WTC11 (cell line): ENCODE results near the gene CTIF. TPM values are rescaled to one million over a fixed set of nuclear protein-coding genes. Genes with fewer than 3 reads are reported as not detected.

Source experiments
- ATAC-seq: fragments of 200-7000 bp; cut with Tn5 transposase; 2 replicates; pipeline ENCODE4 v1.10.0; 2021; ENCODE audit warnings: mild to moderate bottlenecking, moderate library complexity
- CTCF ChIA-PET: fragments of 300-600 bp; sonication (Branson Sonifier 250); formaldehyde crosslinking; loops from one replicate; lab custom pipeline; 2021; ENCODE audit warnings: antibody characterized with exemption; lab: Charles Lee
- POLR2A ChIA-PET: fragments of 350-600 bp; sonication (Branson Sonifier 250); formaldehyde crosslinking; loops from one replicate; lab custom pipeline; 2021; ENCODE audit warnings: antibody characterized with exemption; lab: Charles Lee
- DNase-seq: peaks from one replicate; pipeline ENCODE4 v3.0.0; 2021; ENCODE audit warnings: low spot score
- H3K27ac Mint-ChIP-seq: 2 replicates; pipeline ENCODE4 v1.8.0; 2021; ENCODE audit warnings: mixed read lengths
- H3K27me3 Mint-ChIP-seq: 2 replicates; pipeline ENCODE4 v1.8.0; 2021; ENCODE audit warnings: low read depth, mild to moderate bottlenecking, moderate library complexity, mixed read lengths
- H3K36me3 Mint-ChIP-seq: 2 replicates; pipeline ENCODE4 v1.8.0; 2021; ENCODE audit warnings: mixed read lengths
- H3K4me1 Mint-ChIP-seq: 2 replicates; pipeline ENCODE4 v1.8.0; 2022; ENCODE audit warnings: mixed read lengths
- H3K4me3 Mint-ChIP-seq: 2 replicates; pipeline ENCODE4 v1.8.0; 2021; ENCODE audit warnings: mild to moderate bottlenecking, moderate library complexity, mixed read lengths
- H3K9me3 Mint-ChIP-seq: 2 replicates; pipeline ENCODE4 v1.8.0; 2021; ENCODE audit warnings: mixed read lengths
- ATF2 ChIP-seq: sonication (generic); formaldehyde crosslinking; IDR thresholded peaks from 2 replicates; pipeline ENCODE4 v1.8.1; 2022; ENCODE audit warnings: low read depth, missing genetic modification reagents, borderline replicate concordance
- ATF3 ChIP-seq: sonication (generic); formaldehyde crosslinking; conservative IDR thresholded peaks from 2 replicates; pipeline ENCODE4 v1.8.1; 2022; ENCODE audit warnings: mild to moderate bottlenecking, missing genetic modification reagents
- CDX4 ChIP-seq: fragments of 250-450 bp; sonication (Bioruptor Pico); IDR thresholded peaks from 2 replicates; pipeline ENCODE4 v1.9.0; 2021; ENCODE audit warnings: moderate library complexity, mild to moderate bottlenecking, inconsistent platforms, borderline replicate concordance
- CREB1 ChIP-seq: sonication (generic); formaldehyde crosslinking; IDR thresholded peaks from 2 replicates; pipeline ENCODE4 v1.8.0; 2023; ENCODE audit warnings: mild to moderate bottlenecking, missing genetic modification reagents
- E2F5 ChIP-seq: sonication (generic); formaldehyde crosslinking; IDR thresholded peaks from 2 replicates; pipeline ENCODE4 v1.8.1; 2022; ENCODE audit warnings: mild to moderate bottlenecking, moderate library complexity, missing genetic modification reagents
- ETV6 ChIP-seq: sonication (generic); formaldehyde crosslinking; IDR thresholded peaks from 2 replicates; pipeline ENCODE4 v1.8.1; 2022; ENCODE audit warnings: mild to moderate bottlenecking, missing genetic modification reagents
- FOXJ3 ChIP-seq: sonication (generic); formaldehyde crosslinking; IDR thresholded peaks from 2 replicates; pipeline ENCODE4 v1.9.0; 2021; ENCODE audit warnings: missing genetic modification reagents, mild to moderate bottlenecking, borderline replicate concordance
- IRF2 ChIP-seq: sonication (generic); formaldehyde crosslinking; IDR thresholded peaks from 2 replicates; pipeline ENCODE4 v1.8.0; 2022; ENCODE audit warnings: low read depth, missing genetic modification reagents, borderline replicate concordance
- NFATC4 ChIP-seq: fragments of 250-450 bp; sonication (Bioruptor Pico); IDR thresholded peaks from 2 replicates; pipeline ENCODE4 v1.9.0; 2021; ENCODE audit warnings: mild to moderate bottlenecking
- OVOL2 ChIP-seq: fragments of 250-450 bp; sonication (Bioruptor Pico); IDR thresholded peaks from 2 replicates; pipeline ENCODE4 v1.9.0; 2021; ENCODE audit warnings: mild to moderate bottlenecking, borderline replicate concordance
- RORB ChIP-seq: fragments of 250-450 bp; sonication (Bioruptor Pico); IDR thresholded peaks from 2 replicates; pipeline ENCODE4 v1.9.0; 2021; ENCODE audit warnings: mild to moderate bottlenecking
- SMAD4 ChIP-seq: sonication (generic); formaldehyde crosslinking; IDR thresholded peaks from 2 replicates; pipeline ENCODE4 v1.8.0; 2022; ENCODE audit warnings: mild to moderate bottlenecking, missing genetic modification reagents
- SP1 ChIP-seq: sonication (generic); formaldehyde crosslinking; conservative IDR thresholded peaks from 2 replicates; pipeline ENCODE4 v1.8.1; 2022; ENCODE audit warnings: missing genetic modification reagents
- ZNF219 ChIP-seq: sonication (generic); formaldehyde crosslinking; IDR thresholded peaks from 2 replicates; pipeline ENCODE4 v1.8.0; 2023; ENCODE audit warnings: missing genetic modification reagents, mild to moderate bottlenecking, borderline replicate concordance
- ZNF263 ChIP-seq: sonication (generic); formaldehyde crosslinking; IDR thresholded peaks from 2 replicates; pipeline ENCODE4 v1.8.1; 2022; ENCODE audit warnings: low read depth, mild to moderate bottlenecking, moderate library complexity, missing genetic modification reagents
- ZNF396 ChIP-seq: fragments of 250-450 bp; sonication (Bioruptor Pico); IDR thresholded peaks from 2 replicates; pipeline ENCODE4 v1.8.0; 2021; ENCODE audit warnings: mild to moderate bottlenecking, moderate library complexity, borderline replicate concordance
- ZNF532 ChIP-seq: fragments of 250-450 bp; sonication (Bioruptor Pico); IDR thresholded peaks from 2 replicates; pipeline ENCODE4 v1.9.0; 2021; ENCODE audit warnings: mild to moderate bottlenecking, borderline replicate concordance
- total RNA-seq: library from RNA; stranded (reverse); gene quantifications from 3 replicates; pipeline ENCODE4 v1.2.3, GENCODE V29; 2021
- TF ChIP-seq, protein P1 (sequence below): fragments of 250-450 bp; sonication (Bioruptor Pico); IDR thresholded peaks from 2 replicates; pipeline ENCODE4 v1.8.0; 2021; ENCODE audit warnings: mild to moderate bottlenecking
- TF ChIP-seq, protein P2 (sequence below): fragments of 250-450 bp; sonication (Bioruptor Pico); conservative IDR thresholded peaks from 2 replicates; pipeline ENCODE4 v1.9.0; 2021; ENCODE audit warnings: mild to moderate bottlenecking
- TF ChIP-seq, protein P3 (sequence below): sonication (generic); formaldehyde crosslinking; IDR thresholded peaks from 2 replicates; pipeline ENCODE4 v1.8.1; 2023; ENCODE audit warnings: mild to moderate bottlenecking, missing genetic modification reagents

CTIF gene
- total RNA-seq, 1 experiment from 2014 or later = 28.5 TPM

DNA sequence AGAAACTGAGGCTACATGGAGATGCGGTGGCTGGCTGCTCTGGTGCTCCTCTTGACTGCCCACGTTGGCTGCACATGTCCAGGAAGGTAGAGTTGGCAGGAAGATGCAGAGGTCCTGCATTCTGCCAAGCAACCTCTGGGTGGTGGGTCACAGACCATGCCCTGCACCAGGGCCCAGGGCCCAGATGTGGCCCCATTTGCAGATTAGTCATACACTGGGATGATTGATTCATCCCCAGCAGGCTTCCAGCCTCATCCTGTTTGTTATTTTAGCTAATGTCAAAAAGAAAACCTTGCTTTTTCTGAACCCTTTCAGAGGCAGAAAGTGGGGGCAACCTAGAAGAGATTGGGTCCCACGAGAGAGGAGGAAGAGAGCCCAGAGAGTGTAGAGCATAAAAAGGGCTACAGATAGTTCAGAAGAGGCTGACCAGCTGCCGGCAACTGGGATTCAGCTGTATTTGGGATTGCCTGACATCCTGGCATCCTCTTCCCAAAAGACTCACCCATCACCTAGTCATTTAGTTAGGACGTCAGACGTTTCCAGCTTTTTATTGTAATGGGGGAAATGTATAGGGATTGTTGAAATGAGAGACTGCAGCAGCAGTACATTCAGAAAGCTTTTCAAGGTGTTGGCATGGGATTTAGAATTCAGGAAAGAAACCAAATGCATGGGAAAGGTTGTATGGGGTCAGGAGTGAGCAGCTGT, 101.9 kb downstream of the CTIF start (continued):
- TF ChIP-seq, protein P1, sequence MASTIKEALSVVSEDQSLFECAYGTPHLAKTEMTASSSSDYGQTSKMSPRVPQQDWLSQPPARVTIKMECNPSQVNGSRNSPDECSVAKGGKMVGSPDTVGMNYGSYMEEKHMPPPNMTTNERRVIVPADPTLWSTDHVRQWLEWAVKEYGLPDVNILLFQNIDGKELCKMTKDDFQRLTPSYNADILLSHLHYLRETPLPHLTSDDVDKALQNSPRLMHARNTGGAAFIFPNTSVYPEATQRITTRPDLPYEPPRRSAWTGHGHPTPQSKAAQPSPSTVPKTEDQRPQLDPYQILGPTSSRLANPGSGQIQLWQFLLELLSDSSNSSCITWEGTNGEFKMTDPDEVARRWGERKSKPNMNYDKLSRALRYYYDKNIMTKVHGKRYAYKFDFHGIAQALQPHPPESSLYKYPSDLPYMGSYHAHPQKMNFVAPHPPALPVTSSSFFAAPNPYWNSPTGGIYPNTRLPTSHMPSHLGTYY = no peak
- TF ChIP-seq E2F5 (CRISPR knock-in tag) (no peak), RORB (no peak), FOXJ3 (no peak), ETV6 (CRISPR knock-in tag) (no peak), IRF2 (no peak)

DNA sequence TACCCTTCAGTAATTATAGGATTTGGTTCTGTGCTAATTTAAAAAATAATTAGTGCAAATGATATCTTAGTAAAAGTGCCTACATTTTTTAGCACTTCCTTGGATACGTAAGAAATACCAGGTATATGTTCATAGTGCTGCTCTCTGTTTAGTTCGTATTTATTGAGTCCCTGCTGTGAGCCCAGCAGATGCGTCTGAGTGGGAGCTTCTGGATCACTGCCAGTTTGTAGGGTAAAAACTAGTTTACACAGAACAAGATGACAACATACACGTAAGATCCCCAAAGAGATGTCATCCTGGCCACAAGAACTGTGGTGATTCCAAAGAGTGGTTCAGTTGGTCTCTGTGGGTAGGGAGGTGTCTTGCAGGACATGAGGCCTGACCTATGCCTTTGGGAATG, 103.2 kb downstream of the CTIF start:
- ChIA-PET POLR2A (no interaction called here), CTCF (no interaction called here)
- peaks cover 3% of the 10 kb centered on the region for H3K36me3 Mint-ChIP-seq
- H3K4me1 Mint-ChIP-seq = peaks cover 6% of the 10 kb centered on the region; the same call in 1 of the 2 replicates
- H3K27me3 Mint-ChIP-seq = no peaks in the 10 kb centered on the region
- TF ChIP-seq, protein P2, sequence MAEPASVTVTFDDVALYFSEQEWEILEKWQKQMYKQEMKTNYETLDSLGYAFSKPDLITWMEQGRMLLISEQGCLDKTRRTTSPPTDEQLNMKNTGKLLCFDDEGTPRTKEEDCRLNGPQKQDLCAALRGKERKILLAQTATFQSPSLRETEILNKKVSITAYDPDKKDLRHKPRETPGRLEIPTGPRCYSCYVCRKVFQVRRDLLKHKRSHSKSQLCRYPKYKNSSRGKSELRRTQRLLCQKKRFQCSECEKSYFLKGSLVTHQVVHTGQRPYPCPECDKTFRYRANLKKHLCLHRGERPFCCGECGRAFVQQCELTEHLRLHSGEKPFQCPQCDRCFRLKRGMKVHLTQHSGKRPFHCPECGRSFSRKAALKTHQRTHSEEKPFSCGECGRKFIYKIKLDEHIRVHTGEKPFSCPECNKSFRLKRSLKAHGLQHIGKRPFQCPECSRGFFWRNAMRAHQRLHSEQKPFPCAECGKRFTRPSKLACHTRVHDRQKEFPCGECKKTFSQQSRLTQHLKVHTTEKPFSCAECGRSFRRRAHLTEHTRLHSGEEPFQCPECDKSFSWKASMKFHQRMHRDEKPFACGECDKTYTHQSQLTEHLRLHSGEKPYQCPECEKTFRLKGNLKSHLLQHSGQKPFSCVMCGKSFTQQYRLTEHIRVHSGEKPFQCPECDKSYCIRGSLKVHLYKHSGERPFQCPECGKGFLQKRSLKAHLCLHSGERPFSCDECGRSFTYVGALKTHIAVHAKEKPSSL (CRISPR knock-in tag) = no peak
- TF ChIP-seq, protein P3, sequence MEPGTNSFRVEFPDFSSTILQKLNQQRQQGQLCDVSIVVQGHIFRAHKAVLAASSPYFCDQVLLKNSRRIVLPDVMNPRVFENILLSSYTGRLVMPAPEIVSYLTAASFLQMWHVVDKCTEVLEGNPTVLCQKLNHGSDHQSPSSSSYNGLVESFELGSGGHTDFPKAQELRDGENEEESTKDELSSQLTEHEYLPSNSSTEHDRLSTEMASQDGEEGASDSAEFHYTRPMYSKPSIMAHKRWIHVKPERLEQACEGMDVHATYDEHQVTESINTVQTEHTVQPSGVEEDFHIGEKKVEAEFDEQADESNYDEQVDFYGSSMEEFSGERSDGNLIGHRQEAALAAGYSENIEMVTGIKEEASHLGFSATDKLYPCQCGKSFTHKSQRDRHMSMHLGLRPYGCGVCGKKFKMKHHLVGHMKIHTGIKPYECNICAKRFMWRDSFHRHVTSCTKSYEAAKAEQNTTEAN = no peak
- TF ChIP-seq ZNF532 (no peak), OVOL2 (CRISPR knock-in tag) (no peak), ATF3 (CRISPR knock-in tag) (no peak), CREB1 (CRISPR knock-in tag) (no peak), ZNF263 (CRISPR knock-in tag) (no peak), CDX4 (no peak), ZNF396 (CRISPR knock-in tag) (no peak), SP1 (CRISPR knock-in tag) (no peak), ETV6 (CRISPR knock-in tag) (no peak), NFATC4 (CRISPR knock-in tag) (no peak), SMAD4 (CRISPR knock-in tag) (no peak), ZNF219 (CRISPR knock-in tag) (no peak), ATF2 (no peak)
- H3K27ac Mint-ChIP-seq = no peak overlapping the region
- H3K4me3 Mint-ChIP-seq = no peak overlapping the region
- H3K9me3 Mint-ChIP-seq = peaks cover 9% of the 10 kb centered on the region
- no peak for ATAC-seq
- no peak for DNase-seq
